HepG2 (cell line): Measurements from ENCODE around the gene DNAJC12. TPM values are rescaled to one million over a fixed set of nuclear protein-coding genes. Genes with fewer than 3 reads are reported as not detected.

Experiments
- FOXA3 ChIP-seq: IDR thresholded peaks from 2 replicates; pipeline ENCODE4 v1.6.1; 2016; ENCODE audit warnings: missing genetic modification reagents, missing compliant biosample characterization
- NFYC ChIP-seq: IDR thresholded peaks from 2 replicates; pipeline ENCODE4 v1.6.1; 2016; ENCODE audit warnings: missing genetic modification reagents, missing compliant biosample characterization
- PRDM10 ChIP-seq: sonication (generic); formaldehyde crosslinking; IDR thresholded peaks from 2 replicates; pipeline ENCODE4 v1.4.0; 2020; ENCODE audit warnings: low read depth, missing genetic modification reagents
- RARG ChIP-seq: sonication (generic); formaldehyde crosslinking; IDR thresholded peaks from 2 replicates; pipeline ENCODE4 v1.4.0; 2020; ENCODE audit warnings: low read depth, mild to moderate bottlenecking, missing genetic modification reagents
- RBAK ChIP-seq: sonication (generic); formaldehyde crosslinking; IDR thresholded peaks from 2 replicates; pipeline ENCODE4 v1.5.1; 2020; ENCODE audit warnings: mild to moderate bottlenecking, missing genetic modification reagents
- ZNF337 ChIP-seq: sonication (generic); formaldehyde crosslinking; IDR thresholded peaks from 2 replicates; pipeline ENCODE4 v1.5.1; 2020; ENCODE audit warnings: missing genetic modification reagents, low read depth, mild to moderate bottlenecking, borderline replicate concordance
- ZNF609 ChIP-seq: sonication (generic); formaldehyde crosslinking; IDR thresholded peaks from 2 replicates; pipeline ENCODE4 v1.4.0; 2020; ENCODE audit warnings: mild to moderate bottlenecking, missing genetic modification reagents, borderline replicate concordance
- polyA plus RNA-seq, 8 experiments: library from polyadenylated mRNA; depleted of rRNA in 3 of 8; stranded (reverse) in 7 of 8; unstranded in 1 of 8; fragments of >200 nt; fragmentation: Illumina TruSeq in 4 of 8; extraction: Trizol in 4 of 8; gene quantifications; 2 replicates each; pipeline versions ENCODE4 v1.2.1 to v1.2.3, GENCODE V29; 2011 to 2016; ENCODE audit warnings: low read depth in 4 of 8, missing spikeins in 1 of 8, mixed read lengths in 1 of 8; ENCODE audit not compliant: insufficient read depth in 1 of 8
- total RNA-seq, 5 experiments: library from RNA; depleted of rRNA; stranded (reverse); fragments of >200 nt; fragmentation: Illumina TruSeq; extraction: Trizol; gene quantifications; 2 replicates each; pipeline ENCODE4 v1.2.3, GENCODE V29; 2016; ENCODE audit warnings: low read depth in 1 of 5
- TF ChIP-seq, protein P1 (sequence below): sonication (generic); formaldehyde crosslinking; IDR thresholded peaks from 2 replicates; pipeline ENCODE4 v1.5.0; 2020; ENCODE audit warnings: missing genetic modification reagents, mild to moderate bottlenecking, borderline replicate concordance
- TF ChIP-seq, protein P2 (sequence below): sonication (generic); formaldehyde crosslinking; IDR thresholded peaks from 2 replicates; pipeline ENCODE4 v1.8.0; 2022; ENCODE audit warnings: low read depth, missing genetic modification reagents

Gene DNAJC12
- total and polyA plus RNA-seq, 2 of the 13 experiments (the other 11 are each of a cell fraction or from before 2014, with no cell fraction given): 11.6 to 43.9 TPM

- no peak for TF ChIP-seq FOXA3
- no peak for TF ChIP-seq ZNF337 (CRISPR knock-in tag)
- TF ChIP-seq PRDM10 (CRISPR knock-in tag): no peak
- no peak for TF ChIP-seq RBAK (CRISPR knock-in tag)
- TF ChIP-seq NFYC (CRISPR knock-in tag): peak; percentile 51; the same call in 1 of the 2 replicates
- TF ChIP-seq, protein P1, sequence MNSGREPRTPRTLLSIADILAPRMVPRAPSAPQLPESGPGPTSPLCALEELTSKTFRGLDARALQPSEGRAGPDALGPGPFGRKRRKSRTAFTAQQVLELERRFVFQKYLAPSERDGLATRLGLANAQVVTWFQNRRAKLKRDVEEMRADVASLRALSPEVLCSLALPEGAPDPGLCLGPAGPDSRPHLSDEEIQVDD: 0 out of 2 replicates have a peak, but pooled peaks have one; percentile 6
- no peak for TF ChIP-seq ZNF609 (CRISPR knock-in tag)
- TF ChIP-seq, protein P2, sequence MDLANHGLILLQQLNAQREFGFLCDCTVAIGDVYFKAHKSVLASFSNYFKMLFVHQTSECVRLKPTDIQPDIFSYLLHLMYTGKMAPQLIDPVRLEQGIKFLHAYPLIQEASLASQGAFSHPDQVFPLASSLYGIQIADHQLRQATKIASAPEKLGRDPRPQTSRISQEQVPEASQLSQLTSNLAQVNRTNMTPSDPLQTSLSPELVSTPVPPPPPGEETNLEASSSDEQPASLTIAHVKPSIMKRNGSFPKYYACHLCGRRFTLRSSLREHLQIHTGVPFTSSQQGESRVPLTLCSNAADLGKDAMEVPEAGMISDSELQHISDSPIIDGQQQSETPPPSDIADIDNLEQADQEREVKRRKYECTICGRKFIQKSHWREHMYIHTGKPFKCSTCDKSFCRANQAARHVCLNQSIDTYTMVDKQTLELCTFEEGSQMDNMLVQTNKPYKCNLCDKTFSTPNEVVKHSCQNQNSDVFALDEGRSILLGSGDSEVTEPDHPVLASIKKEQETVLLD: peak; percentile 55; the same call in 1 of the 2 replicates
- TF ChIP-seq RARG: no peak
Observed at GRCh38 chr10:67884842-67885670, 47.1 kb upstream of the DNAJC12 start (continued).
